HK-2 (cell line): ENCODE data around the gene TXNRD1.
"Not testable (repeated sequence)": the region's sequence is repeated elsewhere in the genome, so short reads cannot be mapped to it uniquely, and the experiment has no call there.

ENCODE experiments used
- DNase-seq: peaks from one replicate; pipeline ENCODE4 v3.0.0-alpha.2; 2018; ENCODE audit not compliant: unreplicated experiment

TXNRD1 gene

GRCh38 chr12:104372061-104372720 lies 156.6 kb downstream of the TXNRD1 start:
- no peak for DNase-seq

- DNase-seq: no peak
These were observed 157.2 kb downstream of the TXNRD1 start for GRCh38 chr12:104372721-104373335.

- DNase-seq: no peak
These were observed 158.5 kb downstream of the TXNRD1 start for GRCh38 chr12:104374071-104374470.

GRCh38 chr12:104374806-104375205 lies 159.2 kb downstream of the TXNRD1 start:
- DNase-seq: no peak

- no peak for DNase-seq
These were observed 160.2 kb downstream of the TXNRD1 start for GRCh38 chr12:104375775-104376174.

- DNase-seq: no peak
These were observed 161.3 kb downstream of the TXNRD1 start for GRCh38 chr12:104376650-104377513.

GRCh38 chr12:104377514-104377812 lies 161.9 kb downstream of the TXNRD1 start:
- no peak for DNase-seq

- no peak for DNase-seq
These were observed 162.8 kb downstream of the TXNRD1 start for GRCh38 chr12:104378427-104378826.

GRCh38 chr12:104381341-104381730 lies 165.8 kb downstream of the TXNRD1 start:
- no peak for DNase-seq

GRCh38 chr12:104381731-104382480 lies 166.3 kb downstream of the TXNRD1 start:
- peak; percentile 79 for DNase-seq

GRCh38 chr12:104384141-104384880 lies 168.7 kb downstream of the TXNRD1 start:
- DNase-seq: no peak

- DNase-seq: no peak
These were observed 169.9 kb downstream of the TXNRD1 start for GRCh38 chr12:104385510-104385909.

- no peak for DNase-seq
These were observed 170.9 kb downstream of the TXNRD1 start for GRCh38 chr12:104386461-104386860.

- DNase-seq: no peak
These were observed 171.6 kb downstream of the TXNRD1 start for GRCh38 chr12:104387190-104387589.

- not testable (repeated sequence) for DNase-seq
These were observed 178.5 kb downstream of the TXNRD1 start for GRCh38 chr12:104394086-104394485.
